ENCODE measurements around the gene TIMM29. TPM values are rescaled to one million over a fixed set of nuclear protein-coding genes. Genes with fewer than 3 reads are reported as not detected.

The TIMM29 gene
- total and polyA plus RNA-seq, 9 of the 15 experiments (the other 6 are each of a cell fraction or from before 2014, with no cell fraction given), result 2.4 to 29.4 (median 16.3) TPM

DNA sequence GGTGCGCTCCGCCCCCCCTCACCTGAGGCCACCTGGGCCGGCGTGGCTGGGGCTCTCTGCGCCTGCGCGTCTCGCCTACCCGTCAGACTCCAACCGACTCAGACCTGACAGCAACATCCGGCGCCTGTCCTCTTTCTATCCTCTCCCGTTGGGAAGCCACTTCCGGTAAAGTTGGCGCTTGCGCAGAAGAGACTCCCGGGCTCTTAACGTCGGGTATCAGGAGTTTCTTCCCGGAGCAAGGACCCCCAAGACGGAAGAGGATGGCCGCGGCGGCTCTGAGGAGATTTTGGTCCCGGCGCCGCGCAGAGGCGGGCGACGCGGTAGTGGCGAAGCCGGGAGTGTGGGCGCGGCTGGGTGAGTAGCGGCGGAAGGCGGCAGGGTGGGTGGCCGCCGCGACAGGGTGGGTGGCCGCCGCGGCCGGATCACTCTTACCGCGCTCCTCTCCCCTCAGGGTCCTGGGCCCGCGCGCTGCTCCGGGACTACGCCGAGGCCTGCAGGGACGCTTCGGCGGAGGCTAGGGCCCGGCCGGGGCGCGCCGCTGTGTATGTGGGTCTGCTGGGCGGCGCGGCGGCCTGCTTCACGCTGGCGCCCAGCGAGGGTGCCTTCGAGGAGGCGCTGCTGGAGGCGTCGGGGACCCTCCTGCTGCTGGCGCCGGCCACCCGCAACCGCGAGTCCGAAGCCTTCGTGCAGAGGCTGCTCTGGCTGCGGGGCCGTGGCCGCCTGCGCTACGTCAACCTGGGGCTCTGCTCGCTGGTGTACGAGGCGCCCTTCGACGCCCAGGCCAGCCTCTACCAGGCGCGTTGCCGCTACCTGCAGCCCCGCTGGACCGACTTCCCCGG lies at the start of gene TIMM29, which contains the start of gene YIPF2 (continued):
- TF ChIP-seq ELK3 (CRISPR knock-in tag; IDR thresholded peaks at IDR 0.05) (no peak), ESRRA (IDR thresholded peaks at IDR 0.05; ENCODE audit: borderline replicate concordance, low read depth) (peak; percentile 80), SMC3 (conservative IDR thresholded peaks at IDR 0.05; ENCODE audit: insufficient read depth, low read depth, low read length) (no peak), ZNF75A (CRISPR knock-in tag; IDR thresholded peaks at IDR 0.05) (no peak), PREB (CRISPR knock-in tag; IDR thresholded peaks at IDR 0.05) (no peak), RAD21 (CRISPR knock-in tag; conservative IDR thresholded peaks at IDR 0.05 in 1 of 2, IDR thresholded peaks at IDR 0.05 in 1 of 2) (no peak), ARID1B (IDR thresholded peaks at IDR 0.05) (no peak), RBM25 (IDR thresholded peaks at IDR 0.05; ENCODE audit: low read depth, low read length, severe bottlenecking) (no peak), DDX20 (tag; IDR thresholded peaks at IDR 0.05; ENCODE audit: low read depth) (no peak), PHB2 (IDR thresholded peaks at IDR 0.05; ENCODE audit: low read depth) (no peak), GATAD2A (IDR thresholded peaks at IDR 0.05) (no peak), SMAD3 (CRISPR knock-in tag; conservative IDR thresholded peaks at IDR 0.05) (no peak), THAP12 (CRISPR knock-in tag; IDR thresholded peaks at IDR 0.05) (no peak), NCOA1 (IDR thresholded peaks at IDR 0.05; ENCODE audit: low read depth) (peak; percentile 98), ERF (CRISPR knock-in tag; IDR thresholded peaks at IDR 0.05) (no peak), ZFP30 (CRISPR knock-in tag; IDR thresholded peaks at IDR 0.05; ENCODE audit: borderline replicate concordance) (no peak), ILF3 (IDR thresholded peaks at IDR 0.05; ENCODE audit: borderline replicate concordance) (no peak)
- TF ChIP-seq, protein P1, sequence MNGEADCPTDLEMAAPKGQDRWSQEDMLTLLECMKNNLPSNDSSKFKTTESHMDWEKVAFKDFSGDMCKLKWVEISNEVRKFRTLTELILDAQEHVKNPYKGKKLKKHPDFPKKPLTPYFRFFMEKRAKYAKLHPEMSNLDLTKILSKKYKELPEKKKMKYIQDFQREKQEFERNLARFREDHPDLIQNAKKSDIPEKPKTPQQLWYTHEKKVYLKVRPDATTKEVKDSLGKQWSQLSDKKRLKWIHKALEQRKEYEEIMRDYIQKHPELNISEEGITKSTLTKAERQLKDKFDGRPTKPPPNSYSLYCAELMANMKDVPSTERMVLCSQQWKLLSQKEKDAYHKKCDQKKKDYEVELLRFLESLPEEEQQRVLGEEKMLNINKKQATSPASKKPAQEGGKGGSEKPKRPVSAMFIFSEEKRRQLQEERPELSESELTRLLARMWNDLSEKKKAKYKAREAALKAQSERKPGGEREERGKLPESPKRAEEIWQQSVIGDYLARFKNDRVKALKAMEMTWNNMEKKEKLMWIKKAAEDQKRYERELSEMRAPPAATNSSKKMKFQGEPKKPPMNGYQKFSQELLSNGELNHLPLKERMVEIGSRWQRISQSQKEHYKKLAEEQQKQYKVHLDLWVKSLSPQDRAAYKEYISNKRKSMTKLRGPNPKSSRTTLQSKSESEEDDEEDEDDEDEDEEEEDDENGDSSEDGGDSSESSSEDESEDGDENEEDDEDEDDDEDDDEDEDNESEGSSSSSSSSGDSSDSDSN (IDR thresholded peaks at IDR 0.05; ENCODE audit: borderline replicate concordance in 1 of 2, low read depth in 2 of 2, low read length in 2 of 2), result peak; percentile 42 to 65; a peak in 3 of 4 replicates
- TF ChIP-seq, protein P2, sequence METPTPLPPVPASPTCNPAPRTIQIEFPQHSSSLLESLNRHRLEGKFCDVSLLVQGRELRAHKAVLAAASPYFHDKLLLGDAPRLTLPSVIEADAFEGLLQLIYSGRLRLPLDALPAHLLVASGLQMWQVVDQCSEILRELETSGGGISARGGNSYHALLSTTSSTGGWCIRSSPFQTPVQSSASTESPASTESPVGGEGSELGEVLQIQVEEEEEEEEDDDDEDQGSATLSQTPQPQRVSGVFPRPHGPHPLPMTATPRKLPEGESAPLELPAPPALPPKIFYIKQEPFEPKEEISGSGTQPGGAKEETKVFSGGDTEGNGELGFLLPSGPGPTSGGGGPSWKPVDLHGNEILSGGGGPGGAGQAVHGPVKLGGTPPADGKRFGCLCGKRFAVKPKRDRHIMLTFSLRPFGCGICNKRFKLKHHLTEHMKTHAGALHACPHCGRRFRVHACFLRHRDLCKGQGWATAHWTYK (CRISPR knock-in tag; IDR thresholded peaks at IDR 0.05), result 0 out of 2 replicates have a peak, but pooled peaks have one; percentile 27

All from K562 (cell line).